H9 (cell line): Measurements from ENCODE around the gene FHOD3. TPM values are rescaled to one million over a fixed set of nuclear protein-coding genes. Genes with fewer than 3 reads are reported as not detected.

Source experiments
- DNase-seq: peaks from one replicate; pipeline ENCODE4 v3.0.0-alpha.2; 2017
- H2AFZ ChIP-seq: one replicate; pipeline ENCODE4 v1.6.1; 2013; ENCODE audit warnings: mild to moderate bottlenecking, low read length, control low read depth, moderate library complexity
- H2AK5ac ChIP-seq: 2 replicates; pipeline ENCODE4 v1.6.1; 2013; ENCODE audit warnings: low read length, control low read depth, mixed read lengths; ENCODE audit not compliant: insufficient read length
- H2BK120ac ChIP-seq: one replicate; pipeline ENCODE4 v1.6.1; 2013; ENCODE audit warnings: low read depth, mild to moderate bottlenecking, low read length, control low read depth, inconsistent platforms; ENCODE audit not compliant: poor library complexity, severe bottlenecking
- H2BK12ac ChIP-seq: 2 replicates; pipeline ENCODE4 v1.6.1; 2013; ENCODE audit warnings: low read length, control low read depth, mixed read lengths, low read depth; ENCODE audit not compliant: insufficient read length
- H2BK15ac ChIP-seq: 2 replicates; pipeline ENCODE4 v1.6.1; 2013; ENCODE audit warnings: low read depth, low read length, control low read depth
- H2BK20ac ChIP-seq: one replicate; pipeline ENCODE4 v1.6.1; 2013; ENCODE audit warnings: low read depth, mild to moderate bottlenecking, low read length, control low read depth, inconsistent platforms; ENCODE audit not compliant: poor library complexity, severe bottlenecking
- H2BK5ac ChIP-seq: 2 replicates; pipeline ENCODE4 v1.6.1; 2013; ENCODE audit warnings: low read length, control low read depth, mixed read lengths; ENCODE audit not compliant: insufficient read length
- H3K14ac ChIP-seq: 2 replicates; pipeline ENCODE4 v1.6.1; 2013; ENCODE audit warnings: low read length, control low read depth; ENCODE audit not compliant: insufficient read depth
- H3K18ac ChIP-seq: 2 replicates; pipeline ENCODE4 v1.6.1; 2013; ENCODE audit warnings: low read depth, mild to moderate bottlenecking, mixed read lengths, low read length, control low read depth; ENCODE audit not compliant: insufficient read length
- H3K23ac ChIP-seq: 2 replicates; pipeline ENCODE4 v1.6.1; 2013; ENCODE audit warnings: low read length, control low read depth, mixed read lengths, low read depth; ENCODE audit not compliant: insufficient read length
- H3K23me2 ChIP-seq: 2 replicates; pipeline ENCODE4 v1.6.1; 2013; ENCODE audit warnings: low read depth, mild to moderate bottlenecking, mixed read lengths, low read length, control low read depth; ENCODE audit not compliant: insufficient read length, poor library complexity, severe bottlenecking
- H3K27ac ChIP-seq: 2 replicates; pipeline ENCODE4 v1.5.1; 2013; ENCODE audit warnings: low read length, control low read depth, mixed read lengths, low read depth; ENCODE audit not compliant: insufficient read length
- H3K27me3 ChIP-seq: 2 replicates; pipeline ENCODE4 v1.6.1; 2013; ENCODE audit warnings: low read length, control low read depth, inconsistent platforms; ENCODE audit not compliant: insufficient read depth
- H3K4ac ChIP-seq: 2 replicates; pipeline ENCODE4 v1.6.1; 2013; ENCODE audit warnings: low read depth, mild to moderate bottlenecking, control low read depth, inconsistent platforms, low read length, moderate library complexity
- H3K4me1 ChIP-seq: 2 replicates; pipeline ENCODE4 v1.6.1; 2013; ENCODE audit warnings: low read length, control low read depth, inconsistent platforms; ENCODE audit not compliant: insufficient read depth
- H3K4me2 ChIP-seq: 2 replicates; pipeline ENCODE4 v1.6.1; 2013; ENCODE audit warnings: low read length, control low read depth, mixed read lengths; ENCODE audit not compliant: insufficient read length, insufficient read depth
- H3K56ac ChIP-seq: 2 replicates; pipeline ENCODE4 v1.6.1; 2013; ENCODE audit warnings: low read depth, mild to moderate bottlenecking, mixed read lengths, low read length, control low read depth; ENCODE audit not compliant: insufficient read length
- H3K79me1 ChIP-seq: 2 replicates; pipeline ENCODE4 v1.6.1; 2013; ENCODE audit warnings: low read depth, mild to moderate bottlenecking, moderate library complexity, low read length, control low read depth, inconsistent platforms; ENCODE audit not compliant: insufficient read depth, poor library complexity, severe bottlenecking
- H3K79me2 ChIP-seq: 2 replicates; pipeline ENCODE4 v1.6.1; 2013; ENCODE audit warnings: low read length, control low read depth, inconsistent platforms; ENCODE audit not compliant: insufficient read depth
- H3K9ac ChIP-seq: 2 replicates; pipeline ENCODE4 v1.6.1; 2013; ENCODE audit warnings: low read length, control low read depth, mixed read lengths; ENCODE audit not compliant: insufficient read length; ENCODE audit errors: extremely low read depth
- H3K9me3 ChIP-seq: one replicate; pipeline ENCODE4 v1.6.1; 2013; ENCODE audit warnings: low read depth, low read length, inconsistent platforms; ENCODE audit not compliant: control insufficient read depth
- H3T11ph ChIP-seq: one replicate; pipeline ENCODE4 v1.6.1; 2013; ENCODE audit warnings: mild to moderate bottlenecking, low read length, control low read depth, inconsistent platforms
- H4K20me1 ChIP-seq: one replicate; pipeline ENCODE4 v1.6.1; 2013; ENCODE audit not compliant: control insufficient read depth, insufficient read length, insufficient read depth
- H4K5ac ChIP-seq: 2 replicates; pipeline ENCODE4 v1.6.1; 2013; ENCODE audit warnings: low read depth, mild to moderate bottlenecking, mixed read lengths, low read length, control low read depth; ENCODE audit not compliant: insufficient read length
- H4K8ac ChIP-seq: replicated peaks from 2 replicates; pipeline ENCODE4 v1.6.1; 2013; ENCODE audit warnings: low read length, control low read depth, mixed read lengths, low read depth; ENCODE audit not compliant: insufficient read length
- H4K91ac ChIP-seq: 2 replicates; pipeline ENCODE4 v1.6.1; 2013; ENCODE audit warnings: low read depth, mild to moderate bottlenecking, moderate library complexity, mixed read lengths, low read length, control low read depth; ENCODE audit not compliant: insufficient read length
- H3K27ac Mint-ChIP-seq, 3 experiments: 2 replicates in 2 of 3; 3 replicates in 1 of 3; pipeline ENCODE4 v1.8.0; 2020 to 2021; ENCODE audit warnings: mixed read lengths in 3 of 3, mild to moderate bottlenecking in 1 of 3, moderate library complexity in 1 of 3
- H3K27me3 Mint-ChIP-seq: 2 replicates; pipeline ENCODE4 v1.8.0; 2021; ENCODE audit warnings: low read depth, mild to moderate bottlenecking, moderate library complexity, mixed read lengths
- H3K36me3 Mint-ChIP-seq, 3 experiments: 2 replicates in 2 of 3; 3 replicates in 1 of 3; pipeline ENCODE4 v1.8.0; 2020 to 2021; ENCODE audit warnings: low read depth in 3 of 3, mixed read lengths in 3 of 3; ENCODE audit not compliant: insufficient read depth in 1 of 3
- H3K4me1 Mint-ChIP-seq, 2 experiments: 2 replicates each; pipeline ENCODE4 v1.8.0; 2020; ENCODE audit warnings: mixed read lengths in 2 of 2
- H3K4me3 Mint-ChIP-seq, 2 experiments: 2 replicates in 1 of 2; 3 replicates in 1 of 2; pipeline ENCODE4 v1.8.0; 2020 to 2021; ENCODE audit warnings: mild to moderate bottlenecking in 2 of 2, mixed read lengths in 2 of 2, moderate library complexity in 1 of 2
- H3K9me3 Mint-ChIP-seq, 2 experiments: 2 replicates in 1 of 2; 3 replicates in 1 of 2; pipeline ENCODE4 v1.8.0; 2020; ENCODE audit warnings: mild to moderate bottlenecking in 2 of 2, mixed read lengths in 2 of 2, moderate library complexity in 1 of 2
- CTCF ChIP-seq: fragments of 200-600 bp; sonication (generic); conservative IDR thresholded peaks from 3 replicates; pipeline ENCODE4 v1.8.0; 2021; ENCODE audit warnings: antibody characterized with exemption, mild to moderate bottlenecking
- WGBS: extraction: QIAGEN DNeasy Blood & Tissue Kit; methylation state at CpG from one replicate; pipeline ENCODE4 v1.1.7; 2013; ENCODE audit warnings: missing lambda C conversion rate, low lambda C conversion rate, mixed read lengths; ENCODE audit not compliant: insufficient read length; ENCODE audit errors: extremely low coverage; 5-methylcytosine and 5-hydroxymethylcytosine counted together
- total RNA-seq: library from RNA; stranded (reverse); gene quantifications from 2 replicates; pipeline ENCODE4 v1.2.1, GENCODE V29; 2021

The FHOD3 gene
- total RNA-seq, 1 experiment from 2014 or later = 8.0 TPM

DNA sequence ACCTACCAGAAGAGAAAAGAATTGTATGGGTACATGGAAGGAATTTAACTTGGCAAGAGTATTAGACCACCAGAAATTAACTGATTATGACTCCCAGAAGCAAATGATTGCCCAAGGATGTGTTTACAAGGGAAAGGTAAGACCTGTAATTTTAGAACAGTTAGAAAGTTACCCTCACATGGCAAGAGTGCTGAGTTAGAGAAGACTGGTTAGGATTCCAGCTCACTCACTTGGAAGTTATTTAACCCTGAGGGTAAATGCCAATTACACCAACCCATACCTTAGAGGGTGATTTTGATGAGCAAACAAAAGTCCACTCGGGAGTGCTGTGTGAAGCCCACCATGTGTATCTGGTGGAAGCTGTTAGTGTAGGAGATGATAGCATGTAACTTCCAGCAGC lies 361.1 kb downstream of the FHOD3 start:
- H3K23me2 ChIP-seq = no peaks in the 10 kb centered on the region
- H3K79me2 ChIP-seq = no peaks in the 10 kb centered on the region
- no peak for DNase-seq
- no peak overlapping the region for H2AK5ac ChIP-seq
- no peak overlapping the region for H3K14ac ChIP-seq
- H3K4ac ChIP-seq = no peak overlapping the region
- no peaks in the 10 kb centered on the region for H4K20me1 ChIP-seq
- WGBS = no CpG with 5 or more reads among the region's 1 CpG
- no peak overlapping the region for H2BK120ac ChIP-seq
- H3K9ac ChIP-seq = no peak overlapping the region
- 0 out of 7 replicates have a peak, but pooled peaks cover 0 to 5% (median 0%) of the 10 kb centered on the region in 3 experiments for H3K36me3 Mint-ChIP-seq
- no peak for TF ChIP-seq CTCF
- no peak overlapping the region for H3T11ph ChIP-seq
- H3K27me3 Mint-ChIP-seq = no peaks in the 10 kb centered on the region
- no peaks in the 10 kb centered on the region for H3K4me1 ChIP-seq
- no peaks in the 10 kb centered on the region for H3K4me1 Mint-ChIP-seq
- H4K8ac ChIP-seq = no peak overlapping the region
- no peaks in the 10 kb centered on the region for H3K27me3 ChIP-seq
- no peak overlapping the region for H3K4me2 ChIP-seq
- no peak overlapping the region for H3K18ac ChIP-seq
- H2BK20ac ChIP-seq = no peak overlapping the region
- no peak overlapping the region for H3K23ac ChIP-seq
- H3K56ac ChIP-seq = no peak overlapping the region
- H3K4me3 Mint-ChIP-seq = no peak overlapping the region
- no peaks in the 10 kb centered on the region for H3K9me3 Mint-ChIP-seq
- H3K79me1 ChIP-seq = no peaks in the 10 kb centered on the region
- H2BK15ac ChIP-seq = no peak overlapping the region
- no peak overlapping the region for H2AFZ ChIP-seq
- H4K91ac ChIP-seq = no peak overlapping the region
- H4K5ac ChIP-seq = no peak overlapping the region
- no peak overlapping the region for H3K27ac Mint-ChIP-seq
- H3K27ac ChIP-seq = no peak overlapping the region
- H2BK5ac ChIP-seq = no peak overlapping the region
- H2BK12ac ChIP-seq = no peak overlapping the region
- H3K9me3 ChIP-seq = no peaks in the 10 kb centered on the region
